T-cell (primary cell): ENCODE measurements around the gene JPH2. TPM values are rescaled to one million over a fixed set of nuclear protein-coding genes. Genes with fewer than 3 reads are reported as not detected.

Source experiments
- ATAC-seq, 4 experiments: fragments of 200-7000 bp in 3 of 4; fragments of 150-1000 bp in 1 of 4; cut with Tn5 transposase; replicated peaks in 1 of 4; 1 replicate in 3 of 4; 2 replicates in 1 of 4; pipeline ENCODE4 v1.10.0; 2021; ENCODE audit warnings: moderate library complexity in 3 of 4, mild to moderate bottlenecking in 2 of 4, moderate number of reproducible peaks in 1 of 4
- CTCF ChIA-PET, 2 donors: fragments of 300-600 bp; sonication (Branson Sonifier 250); formaldehyde crosslinking; loops; one replicate each; lab custom pipeline; 2022; ENCODE audit warnings: antibody characterized with exemption in 2 of 2; lab: Charles Lee
- POLR2A ChIA-PET, 2 donors: fragments of 300-600 bp; sonication (Branson Sonifier 250); formaldehyde crosslinking; loops; one replicate each; lab custom pipeline; 2022; ENCODE audit warnings: antibody characterized with exemption in 2 of 2; lab: Charles Lee
- DNase-seq, 35 experiments: peaks; one replicate each; pipeline versions ENCODE4 v3.0.0 to v3.0.0-alpha.2; 2013 to 2023
- H3K27ac ChIP-seq: one replicate; pipeline ENCODE4 v1.5.1; 2013; ENCODE audit warnings: low read length
- H3K27me3 ChIP-seq, 2 experiments: replicated peaks in 1 of 2; 1 replicate in 1 of 2; 2 replicates in 1 of 2; pipeline versions ENCODE4 v1.6.1 to v1.7.0; 2013; ENCODE audit warnings: low read length in 1 of 2, mixed read lengths in 1 of 2; ENCODE audit not compliant: control insufficient read depth in 2 of 2, insufficient read depth in 2 of 2; ENCODE audit errors: extremely low read depth in 1 of 2
- H3K36me3 ChIP-seq, 2 donors: 1 replicate in 1 of 2; 2 replicates in 1 of 2; pipeline versions ENCODE4 v1.6.1 to v1.7.0; 2013; ENCODE audit warnings: low read length in 1 of 2; ENCODE audit not compliant: control insufficient read depth in 2 of 2, insufficient read depth in 1 of 2; ENCODE audit errors: extremely low read depth in 1 of 2
- H3K4me1 ChIP-seq, 2 experiments: 1 replicate in 1 of 2; 2 replicates in 1 of 2; pipeline versions ENCODE4 v1.6.1 to v1.7.0; 2013; ENCODE audit warnings: low read length in 2 of 2, mixed read lengths in 1 of 2; ENCODE audit not compliant: insufficient read depth in 2 of 2, control insufficient read depth in 1 of 2; ENCODE audit errors: extremely low read depth in 1 of 2
- H3K4me3 ChIP-seq, 2 donors: 1 replicate in 1 of 2; 2 replicates in 1 of 2; pipeline versions ENCODE4 v1.5.1 to v1.7.0; 2013; ENCODE audit warnings: mild to moderate bottlenecking in 2 of 2, low read length in 1 of 2, moderate library complexity in 1 of 2; ENCODE audit not compliant: control insufficient read depth in 1 of 2; ENCODE audit errors: extremely low read depth in 1 of 2
- H3K9me3 ChIP-seq: 2 replicates; pipeline ENCODE4 v1.7.0; 2013
- H3K27ac Mint-ChIP-seq, 2 donors: one replicate each; pipeline ENCODE4 v1.8.0; 2020 to 2021; ENCODE audit warnings: mild to moderate bottlenecking in 2 of 2, mixed read lengths in 2 of 2
- H3K27me3 Mint-ChIP-seq, 2 donors: one replicate each; pipeline ENCODE4 v1.8.0; 2021 to 2022; ENCODE audit warnings: mixed read lengths in 2 of 2
- H3K36me3 Mint-ChIP-seq: one replicate; pipeline ENCODE4 v1.8.0; 2021; ENCODE audit warnings: mixed read lengths
- H3K4me1 Mint-ChIP-seq, 3 donors: one replicate each; pipeline ENCODE4 v1.8.0; 2020 to 2022; ENCODE audit warnings: mixed read lengths in 3 of 3, mild to moderate bottlenecking in 1 of 3
- H3K4me3 Mint-ChIP-seq, 3 donors: one replicate each; pipeline ENCODE4 v1.8.0; 2020 to 2022; ENCODE audit warnings: mild to moderate bottlenecking in 3 of 3, mixed read lengths in 3 of 3, moderate library complexity in 3 of 3
- H3K9me3 Mint-ChIP-seq, 3 donors: one replicate each; pipeline ENCODE4 v1.8.0; 2020 to 2022; ENCODE audit warnings: mixed read lengths in 3 of 3
- WGBS: methylation state at CpG from one replicate; pipeline ENCODE4 v1.1.5; 2013; ENCODE audit warnings: missing lambda C conversion rate; ENCODE audit not compliant: insufficient coverage; 5-methylcytosine and 5-hydroxymethylcytosine counted together
- total RNA-seq, 35 experiments: library from RNA in 6 of 35; stranded (reverse) in 6 of 35; fragments of 120-200 nt in 1 of 35; gene quantifications; one replicate each; pipeline versions ENCODE4 v1.2.1 to v1.2.4 and lab custom pipeline; 2013 to 2026

Gene JPH2
- total RNA-seq, 5 donors from 2014 or later (not counting 1 experiment from before 2014, with no cell fraction given) = 0.06 to 0.15 (median 0.09) TPM; not detected in 2

- peaks cover 0 to 8% of the 10 kb centered on the region in 2 donors for H3K27me3 Mint-ChIP-seq
- H3K9me3 Mint-ChIP-seq = no peaks in the 10 kb centered on the region
- peak overlapping the region in 1 of 3 donors; percentile 81 for H3K4me3 Mint-ChIP-seq
- Histone ChIP-seq H3K9me3 (no peaks in the 10 kb centered on the region), H3K4me3 (no peak overlapping the region), H3K27ac (peak overlapping the region; percentile 94), H3K27me3 (peaks cover 0 to 28% of the 10 kb centered on the region in 2 experiments), H3K36me3 (no peaks in the 10 kb centered on the region), H3K4me1 (peaks cover 59 to 92% of the 10 kb centered on the region in 2 experiments)
- WGBS = 82% methylated on average over 8 of the region's 10 CpGs
- ChIA-PET POLR2A (no interaction called here), CTCF (interaction anchor here (0.6 to 1.4 kb wide), 3 partner anchors 13 to 240 kb away, joined by 5 to 11 read pairs (median 5); partner anchors contain the start of gene FITM2 (in 1 of the 2))
- no peaks in the 10 kb centered on the region for H3K36me3 Mint-ChIP-seq
- H3K4me1 Mint-ChIP-seq = peaks cover 93 to 97% (median 96%) of the 10 kb centered on the region in 3 donors
- ATAC-seq (no peak), DNase-seq (no peak)
- H3K27ac Mint-ChIP-seq = peak overlapping the region; percentile 97 to 99
These were observed 115.9 kb downstream of the JPH2 start for GRCh38 chr20:44071057-44071456.

- Histone ChIP-seq H3K27me3 (peaks cover 0 to 28% of the 10 kb centered on the region in 2 experiments), H3K27ac (peak overlapping the region; percentile 94), H3K4me3 (peak overlapping the region; percentile 51 to 52), H3K9me3 (no peaks in the 10 kb centered on the region), H3K36me3 (peaks cover 0 to under 1% of the 10 kb centered on the region in 2 donors), H3K4me1 (peaks cover 56 to 90% of the 10 kb centered on the region in 2 experiments)
- Mint-ChIP-seq H3K27me3 (peaks cover 0 to 8% of the 10 kb centered on the region in 2 donors), H3K27ac (peak overlapping the region; percentile 97 to 99), H3K9me3 (no peaks in the 10 kb centered on the region), H3K4me3 (peak overlapping the region; percentile 76 to 83 (median 81)), H3K4me1 (peaks cover 89 to 96% (median 90%) of the 10 kb centered on the region in 3 donors), H3K36me3 (no peaks in the 10 kb centered on the region)
- WGBS = 25% methylated on average over 14 of the region's 17 CpGs
- ATAC-seq (peak; percentile 66 to 69 (median 68)), DNase-seq (peak; percentile 38 to 90 (median 75))
- POLR2A ChIA-PET = interaction anchor here in 1 of 2 donors (0.7 kb wide), 1 partner anchor 465 kb away, joined by 3 read pairs; no protein-coding TSS in a partner anchor
- CTCF ChIA-PET = interaction anchor here (0.5 to 1.5 kb wide), 5 partner anchors 10 to 241 kb away, joined by 3 to 11 read pairs (median 5); partner anchors contain the start of gene FITM2 (in 1 of the 2)
These were observed 116.7 kb downstream of the JPH2 start for GRCh38 chr20:44070139-44070900.

- peak; percentile 50 to 93 (median 81) for DNase-seq
- Mint-ChIP-seq H3K27me3 (peaks cover 0 to 8% of the 10 kb centered on the region in 2 donors), H3K4me1 (peaks cover 80 to 90% (median 81%) of the 10 kb centered on the region in 3 donors), H3K4me3 (peak overlapping the region; percentile 76 to 83 (median 81)), H3K9me3 (no peaks in the 10 kb centered on the region), H3K27ac (peak overlapping the region; percentile 97 to 99), H3K36me3 (no peaks in the 10 kb centered on the region)
- WGBS = 0% methylated on average over 14 of the region's 26 CpGs
- Histone ChIP-seq H3K27me3 (peaks cover 0 to 28% of the 10 kb centered on the region in 2 experiments), H3K27ac (peak overlapping the region; percentile 94), H3K36me3 (peaks cover 0 to 7% of the 10 kb centered on the region in 2 donors), H3K4me1 (peaks cover 56 to 82% of the 10 kb centered on the region in 2 experiments), H3K4me3 (peak overlapping the region; percentile 51 to 52), H3K9me3 (no peaks in the 10 kb centered on the region)
- ChIA-PET CTCF (interaction anchor here in 1 of 2 donors (0.5 to 1.5 kb wide), 4 partner anchors 10 to 14 kb away, joined by 3 to 10 read pairs (median 3); no protein-coding TSS in a partner anchor), POLR2A (interaction anchor here (0.6 to 1.0 kb wide), 3 partner anchors 117 to 449 kb away, joined by 3 to 5 read pairs (median 4); no protein-coding TSS in a partner anchor)
- ATAC-seq = peak; percentile 59 to 68 (median 67)
These were observed 117.6 kb downstream of the JPH2 start for GRCh38 chr20:44069203-44070011.

DNA sequence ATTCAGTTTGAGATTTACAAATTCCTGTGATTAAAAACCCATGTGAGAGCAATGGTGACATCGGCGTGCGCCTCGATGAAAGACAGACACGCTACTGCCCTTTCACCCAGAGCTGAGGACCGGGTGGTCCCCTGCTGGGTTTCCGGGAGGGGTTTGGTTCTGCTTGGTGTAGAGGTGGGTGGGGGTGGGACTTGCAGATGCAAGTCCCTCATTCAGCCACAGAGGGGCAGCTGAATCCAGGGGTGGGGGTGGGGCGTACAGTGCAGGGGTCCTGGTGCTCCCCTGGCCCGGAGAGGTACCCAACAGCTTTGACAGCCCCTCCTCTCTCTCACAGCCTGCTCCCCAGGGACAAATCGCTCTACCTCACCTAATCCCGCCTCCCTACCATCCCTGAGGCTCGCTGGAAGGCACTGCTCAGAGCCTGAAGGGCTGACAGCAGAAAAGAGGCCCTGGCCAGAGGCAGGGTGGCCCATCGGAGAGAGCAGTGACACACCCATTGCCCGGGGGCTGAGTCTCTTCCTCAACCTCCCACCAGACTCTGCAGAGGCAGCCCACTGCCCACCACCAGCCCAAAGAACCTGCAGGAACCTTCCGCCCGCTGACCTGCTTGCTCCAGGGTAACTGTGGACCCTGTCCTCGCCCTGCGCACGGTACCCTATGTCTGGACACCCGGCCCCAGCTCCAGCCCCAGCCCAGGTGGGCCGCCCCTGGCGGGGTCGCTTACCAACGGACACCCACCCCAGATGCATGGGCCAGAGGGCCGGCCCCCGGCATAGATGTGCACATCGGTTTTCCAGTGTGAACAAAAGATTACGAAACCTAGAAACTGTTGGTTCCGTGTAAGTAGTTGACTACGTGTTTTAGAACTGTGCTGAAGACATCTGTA is 118.4 kb downstream of the JPH2 start:
- Mint-ChIP-seq H3K4me3 (peak overlapping the region; percentile 76 to 83 (median 81)), H3K36me3 (no peaks in the 10 kb centered on the region), H3K9me3 (no peaks in the 10 kb centered on the region), H3K27ac (peak overlapping the region; percentile 97 to 99), H3K27me3 (peaks cover 0 to 8% of the 10 kb centered on the region in 2 donors), H3K4me1 (peaks cover 71 to 82% (median 72%) of the 10 kb centered on the region in 3 donors)
- peaks cover 0 to 28% of the 10 kb centered on the region in 2 experiments for H3K27me3 ChIP-seq
- H3K4me3 ChIP-seq = peak overlapping the region; percentile 51 to 52
- peak overlapping the region; percentile 94 for H3K27ac ChIP-seq
- ATAC-seq (peak in 3 of 4 experiments; percentile 16 to 31 (median 22)), DNase-seq (peak in 9 of 35 experiments; percentile 9 to 48 (median 23))
- ChIA-PET CTCF (interaction anchor here in 1 of 2 donors (0.9 to 1.5 kb wide), 3 partner anchors 10 to 12 kb away, joined by 3 to 10 read pairs (median 3); no protein-coding TSS in a partner anchor), POLR2A (interaction anchor here (0.6 to 1.0 kb wide), 3 partner anchors 116 to 450 kb away, joined by 3 to 5 read pairs (median 4); no protein-coding TSS in a partner anchor)
- WGBS = 84% methylated on average over 9 of the region's 30 CpGs
- H3K4me1 ChIP-seq = peaks cover 49 to 75% of the 10 kb centered on the region in 2 experiments
- no peaks in the 10 kb centered on the region for H3K9me3 ChIP-seq
- peaks cover 0 to 7% of the 10 kb centered on the region in 2 donors for H3K36me3 ChIP-seq

DNA sequence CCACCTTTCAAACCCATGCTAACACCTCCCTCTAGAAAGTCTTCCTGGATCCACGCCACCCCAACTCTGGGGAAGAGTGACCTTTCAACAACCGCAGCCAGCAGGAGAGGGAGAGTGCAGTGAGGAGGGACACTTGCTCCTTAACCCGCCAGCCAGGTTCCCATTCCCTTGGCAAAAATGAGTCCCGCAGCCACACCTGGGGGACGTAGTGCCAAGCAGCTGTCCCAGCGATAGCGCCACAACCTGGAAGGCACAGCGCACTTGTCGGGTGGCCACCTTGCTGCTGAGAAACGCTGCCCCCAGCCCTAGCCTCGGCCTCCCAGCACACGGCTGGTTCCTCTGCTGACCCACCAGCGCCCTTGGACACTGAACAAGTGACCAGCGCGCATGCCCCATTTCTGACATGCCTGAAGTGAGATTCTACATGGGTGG is 119.3 kb downstream of the JPH2 start:
- H3K27me3 ChIP-seq = peaks cover 0 to 28% of the 10 kb centered on the region in 2 experiments
- no peaks in the 10 kb centered on the region for H3K9me3 Mint-ChIP-seq
- H3K27ac ChIP-seq = peak overlapping the region; percentile 94
- H3K36me3 ChIP-seq = peaks cover 0 to 7% of the 10 kb centered on the region in 2 donors
- ChIA-PET CTCF (no interaction called here), POLR2A (no interaction called here)
- no peak for ATAC-seq
- peaks cover 44 to 66% of the 10 kb centered on the region in 2 experiments for H3K4me1 ChIP-seq
- H3K4me3 Mint-ChIP-seq = peak overlapping the region in 2 of 3 donors; percentile 36 to 81
- H3K36me3 Mint-ChIP-seq = no peaks in the 10 kb centered on the region
- no peaks in the 10 kb centered on the region for H3K9me3 ChIP-seq
- 98% methylated on average over 11 of the region's 15 CpGs for WGBS
- no peak overlapping the region for H3K4me3 ChIP-seq
- H3K27me3 Mint-ChIP-seq = peaks cover 0 to 8% of the 10 kb centered on the region in 2 donors
- peak overlapping the region; percentile 97 to 99 for H3K27ac Mint-ChIP-seq
- peak in 1 of 35 experiments; percentile 23 for DNase-seq
- H3K4me1 Mint-ChIP-seq = peaks cover 62 to 73% (median 63%) of the 10 kb centered on the region in 3 donors
